Measurements from ENCODE around the gene OR2D3. TPM values are rescaled to one million over a fixed set of nuclear protein-coding genes. Genes with fewer than 3 reads are reported as not detected.

The OR2D3 gene
- total and polyA plus RNA-seq, 9 of the 15 experiments (the other 6 are each of a cell fraction or from before 2014, with no cell fraction given), result 0.42 TPM; not detected in 8

GRCh38 chr11:6926208-6927029 lies 5.6 kb downstream of the OR2D3 start, which contains the start of gene ZNF215:
Gene ZNF215 (plus strand): TSS chr11:6926426. CDS start chr11:6932273, 5,847 bp downstream.
- Histone ChIP-seq H3K4me1 (replicated peaks in 1 of 2; ENCODE audit: control insufficient read depth in 2 of 2, insufficient read depth in 2 of 2, low read length in 2 of 2) (peaks cover 0 to 11% of the 10 kb centered on the region in 2 experiments; a peak in 3 of 5 replicates), H4K20me1 (replicated peaks; ENCODE audit: control insufficient read depth, insufficient read depth, low read length) (no peaks in the 10 kb centered on the region), H3K9me1 (ENCODE audit: control insufficient read depth, insufficient read depth, low read length) (no peaks in the 10 kb centered on the region), H3K9ac (ENCODE audit: insufficient read depth in 1 of 2, low read depth in 2 of 2, low read length in 2 of 2) (peak within 1 kb of the TSS; percentile 90 to 98), H2AFZ (ENCODE audit: low read depth, low read length) (peak within 1 kb of the TSS; percentile 98), H3K79me2 (ENCODE audit: control insufficient read depth, insufficient read depth, low read length) (peaks cover 32% of the 10 kb centered on the region), H3K4me3 (peak within 1 kb of the TSS; percentile 70), H3K9me3 (replicated peaks; ENCODE audit: control insufficient read depth, insufficient read depth, low read depth, low read length) (no peaks in the 10 kb centered on the region), H3K36me3 (ENCODE audit: control insufficient read depth, insufficient read depth, low read length) (peaks cover 24% of the 10 kb centered on the region; the same call in 2 of the 3 replicates), H3K27me3 (ENCODE audit: control insufficient read depth in 2 of 2, insufficient read depth in 2 of 2, low read length in 2 of 2) (no peaks in the 10 kb centered on the region), H3K27ac (ENCODE audit: extremely low read depth, low read depth, low read length) (peak within 1 kb of the TSS; percentile 89), H3K4me2 (ENCODE audit: insufficient read depth, low read length) (peak within 1 kb of the TSS; percentile 94)
- ATAC-seq, result peak; percentile 94
- DNase-seq (ENCODE audit: extremely low read depth in 1 of 4, low spot score in 3 of 4), result peak; percentile 92 to 96 (median 93)
- intact Hi-C loops (cut with micrococcal nuclease) (no loop called here), in situ Hi-C loops (cut with MboI) (no loop called here)
- peak; percentile 98 for FAIRE-seq
- BruUV-seq (replicated peaks), result TSS peak; percentile 62
- POLR2A ChIA-PET, result interaction anchor here (0.5 to 1.8 kb wide), 8 partner anchors 8 to 185 kb away, joined by 3 to 7 read pairs (median 4); no protein-coding TSS in a partner anchor
- WGBS (ENCODE audit: insufficient coverage, low coverage, missing lambda C conversion rate), result under 1% methylated on average over 54 of the region's 61 CpGs
- CTCF ChIA-PET (ENCODE audit: low intra/inter-chr PET ratio), result no interaction called here
- TF ChIP-seq STAT5A (IDR thresholded peaks at IDR 0.05; ENCODE audit: borderline replicate concordance, low read length) (no peak), ZNF384 (IDR thresholded peaks at IDR 0.05; ENCODE audit: low read depth, low read length) (no peak), MED1 (CRISPR knock-in tag; IDR thresholded peaks at IDR 0.05; ENCODE audit: borderline replicate concordance) (no peak), MNT (conservative IDR thresholded peaks at IDR 0.05) (peak; percentile 56 to 77), HLTF (IDR thresholded peaks at IDR 0.05) (no peak), ZC3H11A (IDR thresholded peaks at IDR 0.05; ENCODE audit: low read depth, low read length) (no peak), MAX (CRISPR knock-in tag; IDR thresholded peaks at IDR 0.05) (peak; percentile 46; the same call in 1 of the 2 replicates), JUN (IDR thresholded peaks at IDR 0.05; ENCODE audit: borderline replicate concordance, low read depth, low read length) (peak; percentile 40; the same call in 1 of the 2 replicates), JUN (CRISPR knock-in tag; IDR thresholded peaks at IDR 0.05; ENCODE audit: borderline replicate concordance) (no peak; the same call in 1 of the 2 replicates), ZNF511 (CRISPR knock-in tag; IDR thresholded peaks at IDR 0.05) (no peak), RFX1 (IDR thresholded peaks at IDR 0.05) (no peak), MAFK (IDR thresholded peaks at IDR 0.05; ENCODE audit: low read length) (no peak), MLX (CRISPR knock-in tag; conservative IDR thresholded peaks at IDR 0.05) (no peak), TGIF2 (CRISPR knock-in tag; IDR thresholded peaks at IDR 0.05) (no peak), CEBPZ (IDR thresholded peaks at IDR 0.05; ENCODE audit: borderline replicate concordance, low read depth, low read length) (no peak)
